HG03575 (cell line): ENCODE measurements around the gene EYS.

Experiments used
- ATAC-seq: cut with Tn5 transposase; IDR thresholded peaks from one replicate; pipeline ENCODE4 v1.9.1; 2021; ENCODE audit not compliant: unreplicated experiment, insufficient number of reproducible peaks, low FRiP score; ENCODE audit errors: extremely low read depth

The EYS gene

DNA sequence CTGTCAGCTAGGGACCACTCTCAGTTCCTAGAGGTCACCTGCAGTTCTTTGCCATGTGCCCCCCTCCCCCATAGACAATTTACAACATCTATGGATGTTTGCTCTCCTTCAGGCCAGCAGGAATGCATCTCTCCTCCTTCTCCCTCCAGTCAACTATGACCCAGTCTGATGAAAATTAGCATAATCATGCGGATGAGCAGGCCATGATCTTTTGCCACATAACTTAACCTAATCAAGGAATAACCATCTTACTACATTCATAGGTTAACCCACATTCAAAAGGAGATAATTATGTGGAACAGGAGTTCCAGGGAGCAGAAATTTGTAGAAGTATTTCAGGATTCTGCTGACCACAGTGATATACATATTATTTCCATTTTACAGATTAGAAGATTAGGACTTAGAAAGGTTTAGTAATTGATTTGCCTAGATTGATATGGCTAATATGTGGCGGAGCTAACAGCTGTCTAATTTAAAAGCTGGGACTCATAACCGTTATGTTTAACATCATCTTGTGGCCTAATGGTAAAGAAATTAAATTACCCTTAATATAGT, 1585.9 kb downstream of the EYS start:
- no peak for ATAC-seq

DNA sequence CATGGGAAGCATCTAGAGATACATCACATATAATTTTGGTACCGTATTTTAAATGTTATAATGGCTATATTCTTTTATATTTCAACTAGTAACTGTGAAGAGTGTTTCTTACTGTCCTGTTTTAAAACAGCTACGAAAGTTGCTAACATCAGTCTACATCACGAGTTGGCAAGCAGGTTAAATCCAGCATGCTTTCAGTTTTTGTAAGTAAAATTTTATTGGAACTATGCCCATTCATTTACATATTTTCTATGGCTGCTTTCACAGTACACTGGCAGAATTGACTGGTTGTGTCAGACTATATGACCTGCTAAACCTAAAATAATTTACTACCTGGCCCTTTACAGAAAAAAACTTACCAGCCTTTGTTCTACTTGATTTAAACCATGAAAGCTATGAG, 1593.3 kb downstream of the EYS start:
- no peak for ATAC-seq

DNA sequence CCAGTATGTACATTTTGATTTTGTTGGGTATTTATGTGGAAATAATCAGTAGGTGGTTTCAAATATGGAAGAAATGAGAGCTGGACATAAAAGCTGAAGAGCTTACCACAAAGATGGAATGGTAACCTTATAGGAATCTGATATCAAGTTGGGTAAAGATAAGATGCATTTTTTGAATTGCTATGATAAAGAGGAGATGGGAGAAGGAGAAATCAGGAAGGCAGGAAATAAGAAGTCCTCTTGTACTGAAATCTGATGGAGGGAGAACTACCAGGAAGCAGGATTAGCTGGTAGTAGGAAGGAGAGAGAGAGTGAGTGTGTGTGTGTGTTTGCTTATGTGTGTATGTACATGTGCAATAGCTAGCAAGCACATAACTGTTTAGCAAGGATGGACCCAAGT, 1603.0 kb downstream of the EYS start:
- no peak for ATAC-seq

DNA sequence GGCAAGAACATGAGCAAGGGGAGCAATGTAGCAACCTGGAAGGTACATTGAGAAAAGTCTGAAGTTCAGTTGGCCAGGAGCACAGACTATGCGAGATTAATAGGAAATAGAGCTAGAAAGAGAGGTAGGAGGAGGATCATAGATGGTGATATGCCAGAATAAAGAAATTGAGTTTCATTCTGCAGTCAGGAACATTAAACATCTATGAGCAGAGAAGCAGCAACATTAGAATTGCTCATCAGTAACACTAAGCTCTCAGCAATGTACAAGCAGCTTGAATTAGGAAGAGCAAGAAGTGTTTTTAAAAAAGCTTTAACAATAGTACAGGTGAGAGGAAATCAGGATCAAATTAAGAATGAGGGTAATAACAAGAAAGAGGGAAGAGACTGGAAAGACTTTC, 1603.5 kb downstream of the EYS start:
- no peak for ATAC-seq

DNA sequence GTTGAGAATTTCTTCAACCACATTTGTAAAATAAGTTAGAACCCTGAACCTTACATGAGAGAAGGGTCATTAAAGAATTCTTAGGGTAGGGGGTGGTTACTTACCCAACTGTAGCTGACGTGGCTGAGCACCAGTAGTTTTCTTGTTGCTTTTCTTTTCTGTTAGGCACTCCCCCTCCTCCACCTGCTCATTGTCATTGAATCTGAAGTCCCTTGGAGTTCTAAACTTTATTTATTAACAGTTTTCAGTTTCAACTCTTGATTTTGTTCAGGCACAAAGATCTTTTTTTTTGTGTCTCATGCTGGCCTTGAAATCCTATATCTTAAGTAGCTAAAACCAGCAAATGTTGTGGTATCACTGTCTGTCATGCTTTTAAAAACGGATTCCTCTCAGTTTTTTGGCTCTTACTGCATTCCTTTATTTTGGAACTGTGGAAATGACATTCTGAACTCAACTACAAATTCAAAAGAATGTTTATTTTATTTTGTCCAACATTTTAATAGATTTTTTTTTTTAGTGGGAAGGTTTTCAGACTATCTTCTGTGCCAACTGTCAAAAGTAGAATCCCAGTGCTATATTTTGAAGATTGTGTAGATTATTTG, 1606.2 kb downstream of the EYS start:
- ATAC-seq, result no peak

DNA sequence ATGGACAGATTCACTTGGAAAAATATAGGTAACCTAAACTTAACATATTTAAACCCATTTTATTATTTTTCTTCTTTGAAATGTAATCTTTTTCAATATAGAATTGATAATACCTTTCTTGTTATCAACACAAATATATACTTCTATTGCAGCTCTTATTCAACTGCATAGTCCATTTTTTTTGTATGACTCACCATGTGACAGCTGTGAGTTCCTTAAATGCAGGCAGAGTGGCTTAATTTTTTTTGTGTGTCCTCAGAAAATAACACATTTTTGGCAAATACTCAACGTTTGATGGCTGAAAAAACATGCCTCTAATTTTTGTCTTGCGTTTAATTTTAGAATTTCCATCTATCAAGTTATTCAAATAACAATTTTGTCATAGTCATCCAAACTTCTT, 1616.7 kb downstream of the EYS start:
- no peak for ATAC-seq

DNA sequence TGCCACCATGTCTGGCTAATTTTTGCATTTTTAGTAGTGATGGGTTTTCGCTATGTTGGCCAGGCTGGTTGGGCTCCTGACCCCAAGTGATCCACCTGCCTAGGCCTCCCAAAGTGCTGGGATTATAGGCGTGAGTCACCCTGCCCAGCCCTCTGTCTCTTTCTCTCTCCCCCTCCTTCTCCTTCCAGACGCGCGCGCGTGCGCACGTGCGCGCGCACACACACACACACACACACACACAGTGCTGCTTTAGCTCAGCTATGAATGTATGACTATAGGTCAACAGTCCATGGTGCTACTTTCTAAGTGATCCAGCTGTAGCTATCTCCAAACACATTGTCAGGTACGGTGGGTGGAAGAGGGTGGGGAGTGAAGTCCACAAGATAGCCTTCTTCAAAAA, 1621.9 kb downstream of the EYS start:
- no peak for ATAC-seq

DNA sequence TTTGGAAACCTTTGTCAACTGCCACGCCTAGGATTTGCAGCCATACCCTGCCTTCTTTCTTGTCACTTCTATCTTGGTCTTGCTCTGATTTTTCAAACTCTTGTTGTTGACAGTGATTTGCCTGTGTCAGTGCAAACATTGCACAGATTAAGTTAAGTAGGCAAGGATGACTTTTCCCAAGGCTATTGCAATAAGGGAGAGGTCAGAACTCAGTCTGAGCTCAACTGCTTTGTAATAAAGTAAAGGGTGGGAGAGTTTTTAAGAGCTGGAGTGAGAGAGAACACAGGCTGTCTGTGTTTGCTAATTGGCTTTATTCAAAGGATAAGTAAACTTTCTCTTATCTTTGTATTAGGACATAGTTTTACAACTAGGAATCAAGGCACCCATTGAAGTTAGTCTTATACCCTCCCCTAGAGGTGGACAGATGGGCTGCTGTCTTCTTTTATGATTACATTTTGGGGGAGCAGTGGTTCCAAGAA, 1622.8 kb downstream of the EYS start:
- no peak for ATAC-seq

DNA sequence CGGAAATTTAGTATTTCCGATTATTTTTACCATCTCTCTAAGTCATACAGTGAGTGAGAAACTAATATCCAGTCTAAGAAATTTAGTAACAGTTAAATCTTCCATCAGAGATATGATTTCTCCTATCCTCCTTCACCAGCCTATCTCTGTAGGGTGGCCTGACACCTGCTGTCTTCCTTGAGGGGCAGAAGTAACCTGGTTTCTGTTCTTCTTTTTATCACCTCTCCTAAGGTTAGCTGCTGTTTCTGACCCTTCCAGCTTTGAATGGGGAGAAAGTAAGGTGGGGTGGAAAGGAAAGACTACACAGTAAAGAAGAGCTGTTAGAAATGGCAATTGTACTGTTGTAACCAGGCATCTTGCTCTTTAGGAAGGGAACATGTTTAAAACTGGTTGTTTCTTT, 1623.8 kb downstream of the EYS start:
- ATAC-seq, result no peak

DNA sequence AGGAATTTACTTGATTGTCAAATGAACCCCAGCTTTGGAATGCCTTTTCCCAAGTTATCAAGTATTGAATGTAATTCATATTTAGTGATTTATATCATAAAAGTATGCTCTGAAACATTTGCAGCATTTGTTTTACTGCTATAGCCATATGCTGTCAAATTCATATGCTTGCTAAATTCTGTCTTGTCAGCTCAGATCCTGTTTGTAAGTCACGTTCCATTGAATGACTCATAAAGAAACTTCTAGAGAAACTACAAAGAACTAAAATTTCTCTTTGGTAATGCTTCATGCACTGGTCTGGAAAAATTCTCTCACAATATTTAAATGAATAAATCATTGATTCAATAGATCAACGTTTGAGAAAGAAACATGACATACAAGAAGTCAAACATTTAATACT, 1625.6 kb downstream of the EYS start:
- no peak for ATAC-seq

DNA sequence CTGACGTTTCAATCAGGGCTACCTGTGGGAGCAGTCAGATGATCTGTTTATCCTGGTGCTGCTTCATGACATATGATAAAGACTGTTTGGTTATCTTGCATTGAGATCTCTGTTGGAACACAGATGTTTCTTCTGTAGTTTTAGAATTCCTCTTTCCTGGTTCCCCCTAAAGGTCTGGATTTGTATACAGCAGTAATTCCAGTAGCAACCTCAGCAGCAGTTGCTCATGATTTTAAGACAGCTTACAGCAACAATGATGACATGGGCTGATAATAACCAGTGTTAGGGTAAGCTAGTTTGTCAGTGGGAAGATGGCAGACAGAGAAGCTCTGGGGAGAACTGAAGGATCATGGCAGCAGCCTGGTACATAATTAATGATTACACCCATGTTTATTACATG, 1632.0 kb downstream of the EYS start:
- no peak for ATAC-seq

DNA sequence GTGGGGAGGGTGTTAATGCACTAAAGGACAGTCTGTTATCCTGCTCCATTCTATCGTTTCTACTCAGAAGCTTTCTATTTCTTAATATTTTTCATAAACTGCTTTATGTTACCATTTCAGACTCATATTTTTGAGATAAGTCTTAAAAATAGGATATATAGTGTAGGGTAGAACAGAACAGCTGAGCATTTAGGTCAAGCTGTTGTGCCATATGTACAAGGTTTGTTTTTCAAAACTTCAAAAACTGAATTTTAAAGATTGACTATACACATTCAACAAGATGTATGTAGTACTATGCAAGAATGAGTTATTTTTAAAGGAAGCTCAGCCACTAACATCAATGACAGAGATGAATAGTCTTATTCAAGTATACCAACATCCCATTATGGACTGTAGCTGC, 1634.3 kb downstream of the EYS start:
- no peak for ATAC-seq

DNA sequence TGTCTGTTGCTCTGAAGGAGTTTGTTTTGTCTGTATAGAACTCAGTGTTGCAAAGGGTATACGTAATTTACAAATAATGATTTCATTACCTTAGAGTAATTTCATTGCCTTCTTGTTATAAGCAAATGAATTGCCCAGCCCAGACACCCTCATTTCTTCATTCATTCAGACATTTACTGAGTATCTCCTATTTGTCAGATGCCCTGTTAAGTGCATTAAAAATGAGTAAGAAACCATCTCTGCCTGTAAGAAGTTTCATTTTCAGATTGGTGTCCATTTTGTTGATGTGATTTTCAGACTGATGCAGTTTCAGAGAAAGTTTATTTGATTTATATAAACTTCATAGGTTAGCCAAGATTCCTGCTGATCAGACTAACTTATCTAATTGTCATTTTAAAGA, 1642.1 kb downstream of the EYS start:
- no peak for ATAC-seq

DNA sequence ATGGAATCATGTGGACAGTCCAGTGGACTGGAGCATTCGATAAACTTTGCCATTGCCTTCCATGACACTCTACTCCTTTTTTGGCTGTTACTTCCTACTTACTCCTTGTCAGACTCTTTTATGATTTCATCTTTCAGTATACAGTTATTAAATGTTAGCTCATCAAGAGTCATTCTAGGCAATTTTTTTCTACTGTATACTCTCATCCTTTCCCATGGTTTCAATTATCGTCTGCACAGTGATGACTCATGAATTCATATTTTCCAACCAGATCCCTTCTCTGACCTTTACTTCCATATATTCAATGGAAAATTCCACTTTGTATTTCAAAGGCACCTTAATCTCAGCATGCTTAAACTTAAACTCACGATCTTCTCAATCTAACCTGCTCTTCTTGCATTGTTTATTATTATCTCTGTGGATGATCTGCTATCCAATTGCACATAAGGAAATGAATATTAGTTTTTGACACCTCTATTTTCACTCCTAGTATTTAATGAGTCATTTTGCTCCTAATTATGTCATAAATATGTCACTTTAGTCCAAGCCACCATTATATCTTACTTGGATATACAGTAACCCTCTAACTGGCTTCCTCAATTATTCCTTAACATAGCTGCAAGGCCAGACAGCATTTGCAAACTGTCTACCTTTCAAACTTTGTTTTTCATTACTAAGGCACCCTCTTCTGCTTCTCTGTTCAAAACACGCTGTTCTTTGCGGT, 1643.9 kb downstream of the EYS start:
- no peak for ATAC-seq

DNA sequence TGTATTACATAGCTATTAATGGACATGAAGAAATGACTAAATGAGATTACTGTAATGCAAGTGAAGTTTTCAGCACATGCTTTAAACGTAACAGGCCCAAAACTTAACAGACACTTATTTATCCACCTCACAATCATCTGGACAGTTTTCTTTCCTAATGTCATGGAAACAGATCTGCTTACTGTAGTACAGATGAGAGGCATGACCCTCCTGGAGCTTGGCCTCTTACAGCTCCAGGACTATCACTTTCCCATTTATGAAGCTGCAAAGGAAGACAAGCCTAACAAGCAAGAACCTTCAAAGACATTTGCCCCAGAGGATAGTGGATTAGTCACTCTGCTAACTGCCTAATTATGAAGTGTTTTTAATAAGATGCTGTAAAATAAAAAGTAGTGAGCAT, 1652.2 kb downstream of the EYS start:
- no peak for ATAC-seq

DNA sequence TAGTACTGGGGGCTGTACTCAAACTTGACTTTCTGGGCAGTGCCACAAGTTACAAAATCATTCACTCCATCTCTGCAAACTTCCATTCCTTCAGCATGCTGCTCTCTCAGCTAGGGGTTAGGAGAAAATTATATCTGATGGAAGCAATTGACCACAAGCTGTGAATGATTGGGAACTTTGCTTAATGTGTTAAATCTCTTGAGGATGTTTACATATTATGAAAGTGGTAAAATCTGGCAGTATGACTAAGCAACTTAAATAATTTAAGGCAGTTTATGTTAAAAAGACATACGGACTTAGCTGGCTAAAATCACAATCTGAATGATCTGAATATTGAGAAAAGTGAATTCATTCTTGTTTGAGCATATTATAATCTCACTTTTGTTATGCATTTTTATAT, 1656.4 kb downstream of the EYS start:
- no peak for ATAC-seq

DNA sequence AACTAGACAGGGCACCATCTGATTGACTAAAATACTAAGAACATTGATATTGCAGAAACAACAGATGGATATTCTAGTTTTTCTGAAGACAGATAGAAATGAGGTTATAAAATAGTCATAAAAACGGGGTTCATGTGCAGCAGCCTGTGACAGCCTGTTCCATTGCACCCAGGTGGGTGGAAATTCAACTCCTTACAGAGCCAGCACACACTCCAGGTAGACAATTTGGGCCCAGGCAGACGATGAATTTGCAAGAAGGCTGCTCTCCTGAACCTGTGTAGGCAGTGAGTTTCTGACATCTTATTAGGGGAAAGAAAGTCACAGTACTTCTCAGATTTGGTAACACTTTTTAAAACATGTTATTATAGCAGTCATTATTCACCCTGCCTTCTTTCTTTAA, 1657.3 kb downstream of the EYS start:
- no peak for ATAC-seq

DNA sequence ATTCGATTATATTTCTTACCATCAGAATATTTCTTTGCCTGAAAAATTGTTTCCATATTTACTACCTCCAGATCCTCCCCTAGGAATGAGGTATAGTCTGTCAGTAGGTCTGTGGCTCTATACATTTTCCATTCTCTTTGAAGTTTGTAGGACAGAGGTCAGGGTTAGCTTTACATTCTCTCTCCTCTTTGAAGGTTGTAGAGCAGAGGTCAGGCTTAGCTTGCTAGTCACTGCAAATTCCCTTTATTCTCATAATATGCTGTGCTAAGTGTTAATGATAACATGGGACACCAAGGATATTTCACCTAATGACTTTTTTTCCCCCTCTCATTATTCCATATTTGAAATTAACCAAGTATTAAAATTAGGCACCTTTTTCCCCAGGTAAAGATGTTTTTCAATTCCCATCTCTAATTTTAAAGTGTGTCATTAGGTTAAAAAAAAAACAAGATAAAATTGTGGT, 1660.2 kb downstream of the EYS start:
- no peak for ATAC-seq

DNA sequence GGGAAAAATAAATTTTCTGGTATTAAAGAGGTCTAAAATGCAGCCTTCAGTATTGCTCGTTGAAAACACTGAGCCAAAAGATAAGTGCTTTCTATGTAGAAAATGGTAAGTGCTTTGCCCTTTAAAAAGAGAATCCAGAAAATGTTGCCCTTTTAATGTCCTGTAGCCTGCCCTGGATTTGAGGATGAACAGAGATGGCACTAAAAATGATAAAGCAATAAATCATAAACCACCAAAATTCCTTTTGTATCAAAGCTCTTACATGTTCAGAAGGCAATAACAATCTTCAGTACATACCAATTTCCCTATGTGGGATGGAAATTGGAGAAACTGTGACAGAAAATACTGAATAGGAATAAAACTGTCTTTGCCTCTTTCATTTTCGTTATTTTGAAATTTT, 1665.7 kb downstream of the EYS start:
- no peak for ATAC-seq

DNA sequence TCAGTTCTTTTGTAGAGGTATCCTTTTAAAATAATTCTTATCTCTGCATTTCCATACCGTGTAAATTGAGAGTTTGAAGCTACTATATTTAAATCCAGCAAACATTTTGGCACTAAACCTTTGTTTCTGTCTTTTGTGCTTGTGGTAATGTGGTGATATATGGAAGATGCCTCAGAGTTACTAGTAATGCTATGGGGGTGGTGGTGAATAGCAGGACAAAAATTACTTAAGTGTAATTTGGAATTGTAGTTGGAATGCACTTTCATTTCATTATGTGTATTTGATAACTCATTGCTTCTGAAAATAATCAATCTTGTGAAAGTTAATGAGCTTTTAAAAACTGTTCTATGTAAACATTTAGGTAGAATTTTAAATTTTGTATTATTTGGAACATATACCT, 1666.9 kb downstream of the EYS start:
- no peak for ATAC-seq

DNA sequence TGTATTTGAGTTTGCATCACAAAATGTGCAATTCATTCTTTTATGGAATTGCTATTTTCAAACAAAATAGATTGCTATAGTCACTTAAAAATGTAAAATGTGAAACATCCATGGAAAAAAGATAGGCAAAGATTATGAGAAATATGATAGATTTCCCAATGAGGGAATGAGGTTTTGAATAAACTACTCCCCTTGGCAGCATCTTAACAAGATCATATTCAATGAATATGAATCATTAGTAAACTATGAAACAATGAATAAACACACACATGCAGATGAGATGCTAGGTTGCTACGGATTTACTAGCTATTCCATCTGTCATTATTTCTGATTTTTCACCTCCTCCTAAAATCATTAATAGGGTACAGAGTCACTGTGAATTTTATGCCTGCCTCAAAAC, 1669.6 kb downstream of the EYS start:
- ATAC-seq, result no peak
